ENCODE results near the gene FOXE3.
"Not testable (repeated sequence)": the region's sequence is repeated elsewhere in the genome, so short reads cannot be mapped to it uniquely, and the experiment has no call there.

The FOXE3 gene

GRCh38 chr1:47449822-47450552, 33.9 kb downstream of the FOXE3 start:
- no peak overlapping the region for H3K4me3 ChIP-seq (ENCODE audit: low read depth, low read length)

GRCh38 chr1:47450606-47451005, 34.5 kb downstream of the FOXE3 start:
- no peak overlapping the region for H3K4me3 ChIP-seq (ENCODE audit: low read depth, low read length)
- TF ChIP-seq, protein P1, sequence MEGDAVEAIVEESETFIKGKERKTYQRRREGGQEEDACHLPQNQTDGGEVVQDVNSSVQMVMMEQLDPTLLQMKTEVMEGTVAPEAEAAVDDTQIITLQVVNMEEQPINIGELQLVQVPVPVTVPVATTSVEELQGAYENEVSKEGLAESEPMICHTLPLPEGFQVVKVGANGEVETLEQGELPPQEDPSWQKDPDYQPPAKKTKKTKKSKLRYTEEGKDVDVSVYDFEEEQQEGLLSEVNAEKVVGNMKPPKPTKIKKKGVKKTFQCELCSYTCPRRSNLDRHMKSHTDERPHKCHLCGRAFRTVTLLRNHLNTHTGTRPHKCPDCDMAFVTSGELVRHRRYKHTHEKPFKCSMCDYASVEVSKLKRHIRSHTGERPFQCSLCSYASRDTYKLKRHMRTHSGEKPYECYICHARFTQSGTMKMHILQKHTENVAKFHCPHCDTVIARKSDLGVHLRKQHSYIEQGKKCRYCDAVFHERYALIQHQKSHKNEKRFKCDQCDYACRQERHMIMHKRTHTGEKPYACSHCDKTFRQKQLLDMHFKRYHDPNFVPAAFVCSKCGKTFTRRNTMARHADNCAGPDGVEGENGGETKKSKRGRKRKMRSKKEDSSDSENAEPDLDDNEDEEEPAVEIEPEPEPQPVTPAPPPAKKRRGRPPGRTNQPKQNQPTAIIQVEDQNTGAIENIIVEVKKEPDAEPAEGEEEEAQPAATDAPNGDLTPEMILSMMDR (IDR thresholded peaks at IDR 0.05; ENCODE audit: borderline replicate concordance, insufficient read depth, low read depth, low read length), result no peak

More at GRCh38 chr1:47449822-47450552, 33.9 kb downstream of the FOXE3 start:
- TF ChIP-seq, protein P1 (IDR thresholded peaks at IDR 0.05; ENCODE audit: borderline replicate concordance, insufficient read depth, low read depth, low read length), result peak; percentile 46; the same call in 1 of the 2 replicates

DNA sequence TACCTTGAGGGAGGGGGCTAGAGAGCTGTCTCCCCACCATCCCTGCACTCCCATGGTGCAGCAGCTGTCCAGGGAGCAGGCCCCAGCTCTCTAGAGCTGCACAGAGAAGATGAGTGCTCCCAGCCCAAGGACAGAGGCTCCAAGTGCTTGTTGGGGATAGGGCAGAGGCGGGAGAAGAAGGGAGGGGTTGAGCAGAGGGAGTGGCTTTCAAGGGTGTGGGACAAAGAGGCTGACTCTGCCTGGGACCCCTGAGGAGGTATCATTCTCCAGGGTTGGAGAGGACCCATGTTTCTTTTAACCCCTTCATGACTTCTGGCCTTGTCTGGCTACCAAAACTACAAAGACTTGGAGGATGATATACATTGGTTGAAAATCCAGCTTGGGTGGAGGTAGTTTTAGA, 36.3 kb downstream of the FOXE3 start:
- H3K4me3 ChIP-seq (ENCODE audit: low read depth, low read length), result no peak overlapping the region
- TF ChIP-seq, protein P1 (IDR thresholded peaks at IDR 0.05; ENCODE audit: borderline replicate concordance, insufficient read depth, low read depth, low read length), result no peak

GRCh38 chr1:47453910-47454309, 37.8 kb downstream of the FOXE3 start:
- H3K4me3 ChIP-seq (ENCODE audit: low read depth, low read length), result not testable (repeated sequence)

GRCh38 chr1:47456250-47456649, 40.2 kb downstream of the FOXE3 start:
- H3K4me3 ChIP-seq (ENCODE audit: low read depth, low read length), result no peak overlapping the region
- TF ChIP-seq, protein P1 (IDR thresholded peaks at IDR 0.05; ENCODE audit: borderline replicate concordance, insufficient read depth, low read depth, low read length), result no peak

- not testable (repeated sequence) for H3K4me3 ChIP-seq (ENCODE audit: low read depth, low read length)
Measured at GRCh38 chr1:47457547-47457946, 41.5 kb downstream of the FOXE3 start.

DNA sequence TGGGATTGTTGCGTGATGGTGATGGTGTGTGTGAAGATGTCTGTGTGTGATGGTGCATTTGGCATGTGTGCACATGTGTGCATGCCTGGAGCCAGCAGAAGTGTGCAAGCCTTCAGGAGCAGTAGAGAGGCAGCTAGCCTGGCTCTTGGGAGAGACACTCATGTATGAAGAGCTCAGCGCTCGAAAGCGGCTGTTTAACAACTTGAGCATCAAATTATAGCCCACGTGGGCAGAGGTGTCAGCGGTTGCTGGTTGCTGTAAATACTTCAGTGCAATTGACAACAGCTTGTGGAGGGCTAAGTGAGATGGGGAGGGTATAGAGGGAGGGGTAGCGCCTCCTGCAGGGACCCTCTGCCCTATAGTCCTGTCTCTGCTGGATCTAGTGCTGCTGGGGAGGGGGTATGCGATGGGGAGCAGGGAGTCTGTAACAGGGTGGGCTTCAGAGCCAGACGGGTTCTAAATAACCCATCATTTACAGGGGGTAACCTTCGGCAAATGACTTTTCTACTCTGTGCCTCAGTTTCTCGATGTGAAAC, 43.2 kb downstream of the FOXE3 start:
- no peak overlapping the region for H3K4me3 ChIP-seq (ENCODE audit: low read depth, low read length)
- TF ChIP-seq, protein P1 (IDR thresholded peaks at IDR 0.05; ENCODE audit: borderline replicate concordance, insufficient read depth, low read depth, low read length), result no peak

DNA sequence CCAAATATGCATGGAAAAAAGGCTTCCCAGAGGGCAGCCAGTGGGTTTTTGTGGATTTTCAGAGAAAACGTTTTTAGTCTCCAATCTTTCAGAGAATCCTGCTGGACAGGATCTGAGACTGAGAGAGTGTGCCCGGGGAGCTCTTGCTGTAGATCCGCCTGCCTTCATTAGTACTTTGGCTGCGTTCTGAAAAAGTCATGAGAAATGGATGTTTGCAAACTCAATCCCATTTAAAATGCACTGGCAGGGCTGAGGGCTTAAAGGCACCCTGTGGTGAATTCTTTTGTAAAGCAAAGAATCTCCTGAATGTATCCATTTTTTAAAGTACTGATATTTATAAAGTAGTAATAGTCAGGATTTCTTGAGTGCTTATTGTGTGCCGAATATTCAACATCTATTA, 44.0 kb downstream of the FOXE3 start:
- TF ChIP-seq, protein P1 (IDR thresholded peaks at IDR 0.05; ENCODE audit: borderline replicate concordance, insufficient read depth, low read depth, low read length), result no peak
- no peak overlapping the region for H3K4me3 ChIP-seq (ENCODE audit: low read depth, low read length)

All from GM12875 (cell line).